ENCODE data around the gene CLIC4. TPM values are rescaled to one million over a fixed set of nuclear protein-coding genes. Genes with fewer than 3 reads are reported as not detected.

CLIC4 gene
- total RNA-seq, 1 experiment from 2014 or later = 262 TPM

DNA sequence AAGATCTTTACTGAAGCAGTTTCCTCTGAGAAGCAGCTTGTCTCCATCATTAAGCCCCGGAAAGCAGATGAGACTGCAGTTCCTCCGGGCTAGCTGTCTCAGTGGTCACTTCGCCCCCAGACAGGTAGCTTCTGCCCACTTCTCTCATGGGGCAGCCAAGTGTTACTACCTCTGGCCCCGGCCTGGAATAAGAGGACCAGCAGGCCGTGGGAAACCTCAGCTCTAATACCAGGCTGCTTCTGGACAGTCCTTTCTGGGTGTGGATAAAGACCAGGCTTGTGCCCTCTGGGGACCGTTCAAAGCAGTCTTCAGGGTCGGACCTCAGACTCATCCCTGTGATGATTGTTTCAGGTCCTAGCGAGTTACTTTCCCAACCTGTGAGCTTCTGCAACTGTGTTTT is 130.0 kb downstream of the CLIC4 start:
- Mint-ChIP-seq H3K27ac (no peak overlapping the region), H3K4me1 (peaks cover 14% of the 10 kb centered on the region), H3K4me3 (no peak overlapping the region), H3K36me3 (no peaks in the 10 kb centered on the region), H3K9me3 (0 out of 2 replicates have a peak, but pooled peaks cover 4% of the 10 kb centered on the region), H3K27me3 (ENCODE audit: low read depth) (peaks cover 3% of the 10 kb centered on the region; the same call in 1 of the 2 replicates)
- ChIA-PET POLR2A (interaction anchor here (0.6 to 1.3 kb wide), 2 partner anchors 12 to 257 kb away, joined by 3 read pairs; no protein-coding TSS in a partner anchor), CTCF (interaction anchor here (0.9 to 2.7 kb wide), 9 partner anchors 8 to 187 kb away, joined by 3 to 11 read pairs (median 5); no protein-coding TSS in a partner anchor)
- DNase-seq (ENCODE audit: low spot score) = no peak
- ATAC-seq = no peak
- no peak for TF ChIP-seq JUN (CRISPR knock-in tag; IDR thresholded peaks at IDR 0.05)
- TF ChIP-seq, protein P1, sequence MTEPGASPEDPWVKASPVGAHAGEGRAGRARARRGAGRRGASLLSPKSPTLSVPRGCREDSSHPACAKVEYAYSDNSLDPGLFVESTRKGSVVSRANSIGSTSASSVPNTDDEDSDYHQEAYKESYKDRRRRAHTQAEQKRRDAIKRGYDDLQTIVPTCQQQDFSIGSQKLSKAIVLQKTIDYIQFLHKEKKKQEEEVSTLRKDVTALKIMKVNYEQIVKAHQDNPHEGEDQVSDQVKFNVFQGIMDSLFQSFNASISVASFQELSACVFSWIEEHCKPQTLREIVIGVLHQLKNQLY (CRISPR knock-in tag; IDR thresholded peaks at IDR 0.05) = no peak

DNA sequence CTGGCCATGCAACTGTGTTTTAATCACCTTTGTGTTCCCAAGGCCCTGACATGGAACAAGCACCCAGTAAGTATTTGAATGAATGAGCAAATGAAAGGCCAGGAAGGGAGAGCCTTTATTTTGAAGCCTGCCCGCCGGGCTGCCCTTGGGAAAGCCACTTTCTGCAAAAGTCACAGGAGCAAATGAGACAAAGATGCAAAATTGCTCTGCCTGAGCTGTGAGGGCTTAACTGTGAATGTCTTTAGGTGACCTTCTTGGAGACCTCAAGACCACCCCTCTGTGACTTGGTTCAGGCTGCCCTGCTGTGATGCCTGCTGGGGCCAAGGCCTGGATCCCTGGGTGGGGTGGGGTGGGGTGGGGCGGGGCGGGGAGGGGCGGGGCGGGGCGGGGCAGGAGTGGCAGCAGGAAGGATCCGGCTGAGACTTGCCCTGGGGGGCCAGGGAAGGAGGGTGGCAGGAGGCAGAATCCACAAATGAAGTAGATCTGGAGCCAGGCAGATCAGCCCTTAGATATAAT is 130.8 kb downstream of the CLIC4 start:
- no peak overlapping the region for H3K4me3 Mint-ChIP-seq
- H3K9me3 Mint-ChIP-seq = 0 out of 2 replicates have a peak, but pooled peaks cover 10% of the 10 kb centered on the region
- H3K36me3 Mint-ChIP-seq = no peaks in the 10 kb centered on the region
- H3K27ac Mint-ChIP-seq = peak overlapping the region; percentile 63; the same call in 1 of the 2 replicates
- H3K4me1 Mint-ChIP-seq = peaks cover 14% of the 10 kb centered on the region
- no peak for TF ChIP-seq ZNF232 (CRISPR knock-in tag; IDR thresholded peaks at IDR 0.05)
- TF ChIP-seq, protein P2, sequence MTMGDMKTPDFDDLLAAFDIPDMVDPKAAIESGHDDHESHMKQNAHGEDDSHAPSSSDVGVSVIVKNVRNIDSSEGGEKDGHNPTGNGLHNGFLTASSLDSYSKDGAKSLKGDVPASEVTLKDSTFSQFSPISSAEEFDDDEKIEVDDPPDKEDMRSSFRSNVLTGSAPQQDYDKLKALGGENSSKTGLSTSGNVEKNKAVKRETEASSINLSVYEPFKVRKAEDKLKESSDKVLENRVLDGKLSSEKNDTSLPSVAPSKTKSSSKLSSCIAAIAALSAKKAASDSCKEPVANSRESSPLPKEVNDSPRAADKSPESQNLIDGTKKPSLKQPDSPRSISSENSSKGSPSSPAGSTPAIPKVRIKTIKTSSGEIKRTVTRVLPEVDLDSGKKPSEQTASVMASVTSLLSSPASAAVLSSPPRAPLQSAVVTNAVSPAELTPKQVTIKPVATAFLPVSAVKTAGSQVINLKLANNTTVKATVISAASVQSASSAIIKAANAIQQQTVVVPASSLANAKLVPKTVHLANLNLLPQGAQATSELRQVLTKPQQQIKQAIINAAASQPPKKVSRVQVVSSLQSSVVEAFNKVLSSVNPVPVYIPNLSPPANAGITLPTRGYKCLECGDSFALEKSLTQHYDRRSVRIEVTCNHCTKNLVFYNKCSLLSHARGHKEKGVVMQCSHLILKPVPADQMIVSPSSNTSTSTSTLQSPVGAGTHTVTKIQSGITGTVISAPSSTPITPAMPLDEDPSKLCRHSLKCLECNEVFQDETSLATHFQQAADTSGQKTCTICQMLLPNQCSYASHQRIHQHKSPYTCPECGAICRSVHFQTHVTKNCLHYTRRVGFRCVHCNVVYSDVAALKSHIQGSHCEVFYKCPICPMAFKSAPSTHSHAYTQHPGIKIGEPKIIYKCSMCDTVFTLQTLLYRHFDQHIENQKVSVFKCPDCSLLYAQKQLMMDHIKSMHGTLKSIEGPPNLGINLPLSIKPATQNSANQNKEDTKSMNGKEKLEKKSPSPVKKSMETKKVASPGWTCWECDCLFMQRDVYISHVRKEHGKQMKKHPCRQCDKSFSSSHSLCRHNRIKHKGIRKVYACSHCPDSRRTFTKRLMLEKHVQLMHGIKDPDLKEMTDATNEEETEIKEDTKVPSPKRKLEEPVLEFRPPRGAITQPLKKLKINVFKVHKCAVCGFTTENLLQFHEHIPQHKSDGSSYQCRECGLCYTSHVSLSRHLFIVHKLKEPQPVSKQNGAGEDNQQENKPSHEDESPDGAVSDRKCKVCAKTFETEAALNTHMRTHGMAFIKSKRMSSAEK (CRISPR knock-in tag; IDR thresholded peaks at IDR 0.05; ENCODE audit: borderline replicate concordance) = no peak
- TF ChIP-seq JUN (CRISPR knock-in tag; IDR thresholded peaks at IDR 0.05) = no peak
- TF ChIP-seq, protein P3, sequence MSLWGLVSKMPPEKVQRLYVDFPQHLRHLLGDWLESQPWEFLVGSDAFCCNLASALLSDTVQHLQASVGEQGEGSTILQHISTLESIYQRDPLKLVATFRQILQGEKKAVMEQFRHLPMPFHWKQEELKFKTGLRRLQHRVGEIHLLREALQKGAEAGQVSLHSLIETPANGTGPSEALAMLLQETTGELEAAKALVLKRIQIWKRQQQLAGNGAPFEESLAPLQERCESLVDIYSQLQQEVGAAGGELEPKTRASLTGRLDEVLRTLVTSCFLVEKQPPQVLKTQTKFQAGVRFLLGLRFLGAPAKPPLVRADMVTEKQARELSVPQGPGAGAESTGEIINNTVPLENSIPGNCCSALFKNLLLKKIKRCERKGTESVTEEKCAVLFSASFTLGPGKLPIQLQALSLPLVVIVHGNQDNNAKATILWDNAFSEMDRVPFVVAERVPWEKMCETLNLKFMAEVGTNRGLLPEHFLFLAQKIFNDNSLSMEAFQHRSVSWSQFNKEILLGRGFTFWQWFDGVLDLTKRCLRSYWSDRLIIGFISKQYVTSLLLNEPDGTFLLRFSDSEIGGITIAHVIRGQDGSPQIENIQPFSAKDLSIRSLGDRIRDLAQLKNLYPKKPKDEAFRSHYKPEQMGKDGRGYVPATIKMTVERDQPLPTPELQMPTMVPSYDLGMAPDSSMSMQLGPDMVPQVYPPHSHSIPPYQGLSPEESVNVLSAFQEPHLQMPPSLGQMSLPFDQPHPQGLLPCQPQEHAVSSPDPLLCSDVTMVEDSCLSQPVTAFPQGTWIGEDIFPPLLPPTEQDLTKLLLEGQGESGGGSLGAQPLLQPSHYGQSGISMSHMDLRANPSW (CRISPR knock-in tag; conservative IDR thresholded peaks at IDR 0.05; ENCODE audit: low read depth) = no peak
- TF ChIP-seq HMGA2 (CRISPR knock-in tag; IDR thresholded peaks at IDR 0.05) = no peak
- no peak for TF ChIP-seq SOX15 (CRISPR knock-in tag; IDR thresholded peaks at IDR 0.05)
- TF ChIP-seq ZNF423 (CRISPR knock-in tag; IDR thresholded peaks at IDR 0.05) = 0 out of 2 replicates have a peak, but pooled peaks have one; percentile 15
- ATAC-seq (no peak; the same call in 1 of the 2 replicates), DNase-seq (ENCODE audit: low spot score) (no peak)
- H3K27me3 Mint-ChIP-seq (ENCODE audit: low read depth) = peaks cover 3% of the 10 kb centered on the region; the same call in 1 of the 2 replicates
- POLR2A ChIA-PET = no interaction called here
- CTCF ChIA-PET = interaction anchor here (1.2 to 2.7 kb wide), 5 partner anchors 9 to 33 kb away, joined by 3 to 11 read pairs (median 4); no protein-coding TSS in a partner anchor

DNA sequence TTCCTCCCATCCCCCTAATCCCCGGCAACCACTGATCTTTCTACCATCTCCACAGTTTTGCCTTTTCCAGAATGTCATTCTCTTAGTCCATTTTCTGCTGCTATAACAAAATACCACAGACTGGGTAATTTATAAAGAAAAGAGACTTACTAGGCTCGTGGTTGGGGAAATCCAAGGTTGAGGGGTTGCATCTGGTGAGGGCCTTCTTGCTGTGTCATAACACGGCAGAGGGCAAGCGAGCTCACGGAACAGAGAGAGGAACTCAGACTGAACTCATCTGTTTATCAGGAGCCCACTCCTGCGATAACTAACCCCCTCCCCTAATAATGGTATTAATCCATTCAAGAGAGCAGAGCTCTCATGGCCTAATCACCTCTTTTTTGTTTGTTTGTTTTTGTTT is 132.8 kb downstream of the CLIC4 start:
- ChIA-PET POLR2A (no interaction called here), CTCF (no interaction called here)
- Mint-ChIP-seq H3K27me3 (ENCODE audit: low read depth) (peaks cover 3% of the 10 kb centered on the region; the same call in 1 of the 2 replicates), H3K27ac (no peak overlapping the region), H3K4me1 (peaks cover 14% of the 10 kb centered on the region), H3K4me3 (no peak overlapping the region), H3K36me3 (no peaks in the 10 kb centered on the region), H3K9me3 (0 out of 2 replicates have a peak, but pooled peaks cover 10% of the 10 kb centered on the region)
- DNase-seq (ENCODE audit: low spot score) (no peak), ATAC-seq (no peak)
- TF ChIP-seq SMAD4 (CRISPR knock-in tag; IDR thresholded peaks at IDR 0.05) (no peak), ETV6 (CRISPR knock-in tag; IDR thresholded peaks at IDR 0.05) (no peak), HMGA2 (CRISPR knock-in tag; IDR thresholded peaks at IDR 0.05) (no peak)
- TF ChIP-seq, protein P4, sequence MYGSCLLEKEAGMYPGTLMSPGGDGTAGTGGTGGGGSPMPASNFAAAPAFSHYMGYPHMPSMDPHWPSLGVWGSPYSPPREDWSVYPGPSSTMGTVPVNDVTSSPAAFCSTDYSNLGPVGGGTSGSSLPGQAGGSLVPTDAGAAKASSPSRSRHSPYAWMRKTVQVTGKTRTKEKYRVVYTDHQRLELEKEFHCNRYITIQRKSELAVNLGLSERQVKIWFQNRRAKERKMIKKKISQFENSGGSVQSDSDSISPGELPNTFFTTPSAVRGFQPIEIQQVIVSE (CRISPR knock-in tag; IDR thresholded peaks at IDR 0.05; ENCODE audit: borderline replicate concordance) = no peak
- TF ChIP-seq, protein P2 (CRISPR knock-in tag; IDR thresholded peaks at IDR 0.05; ENCODE audit: borderline replicate concordance) = no peak
- TF ChIP-seq, protein P5, sequence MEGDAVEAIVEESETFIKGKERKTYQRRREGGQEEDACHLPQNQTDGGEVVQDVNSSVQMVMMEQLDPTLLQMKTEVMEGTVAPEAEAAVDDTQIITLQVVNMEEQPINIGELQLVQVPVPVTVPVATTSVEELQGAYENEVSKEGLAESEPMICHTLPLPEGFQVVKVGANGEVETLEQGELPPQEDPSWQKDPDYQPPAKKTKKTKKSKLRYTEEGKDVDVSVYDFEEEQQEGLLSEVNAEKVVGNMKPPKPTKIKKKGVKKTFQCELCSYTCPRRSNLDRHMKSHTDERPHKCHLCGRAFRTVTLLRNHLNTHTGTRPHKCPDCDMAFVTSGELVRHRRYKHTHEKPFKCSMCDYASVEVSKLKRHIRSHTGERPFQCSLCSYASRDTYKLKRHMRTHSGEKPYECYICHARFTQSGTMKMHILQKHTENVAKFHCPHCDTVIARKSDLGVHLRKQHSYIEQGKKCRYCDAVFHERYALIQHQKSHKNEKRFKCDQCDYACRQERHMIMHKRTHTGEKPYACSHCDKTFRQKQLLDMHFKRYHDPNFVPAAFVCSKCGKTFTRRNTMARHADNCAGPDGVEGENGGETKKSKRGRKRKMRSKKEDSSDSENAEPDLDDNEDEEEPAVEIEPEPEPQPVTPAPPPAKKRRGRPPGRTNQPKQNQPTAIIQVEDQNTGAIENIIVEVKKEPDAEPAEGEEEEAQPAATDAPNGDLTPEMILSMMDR (IDR thresholded peaks at IDR 0.05) = no peak
